HG02973 (cell line): ENCODE measurements around the gene TWF1.
"Not testable (repeated sequence)": the region's sequence is repeated elsewhere in the genome, so short reads cannot be mapped to it uniquely, and the experiment has no call there.

ENCODE experiments used
- ATAC-seq: cut with Tn5 transposase; IDR thresholded peaks from one replicate; pipeline ENCODE4 v1.9.1; 2021; ENCODE audit warnings: moderate library complexity; ENCODE audit not compliant: unreplicated experiment

TWF1 gene

GRCh38 chr12:43805860-43806736 lies at the start of gene TWF1:
TSS of gene TWF1 (minus strand) at chr12:43806317. CDS start at chr12:43806245, 72 bp downstream.
- peak; percentile 94 for ATAC-seq

- ATAC-seq: no peak
Observed at GRCh38 chr12:43852744-43853143, 46.6 kb upstream of the TWF1 start.

- ATAC-seq: no peak
Observed at GRCh38 chr12:43848786-43849185, 42.7 kb upstream of the TWF1 start.

- no peak for ATAC-seq
Observed at GRCh38 chr12:43848226-43848507, 42.0 kb upstream of the TWF1 start.

GRCh38 chr12:43847425-43848225 lies 41.5 kb upstream of the TWF1 start:
- ATAC-seq: not testable (repeated sequence)

- ATAC-seq: no peak
Observed at GRCh38 chr12:43842259-43842658, 36.1 kb upstream of the TWF1 start.

GRCh38 chr12:43841253-43841652 lies 35.1 kb upstream of the TWF1 start:
- no peak for ATAC-seq

- no peak for ATAC-seq
Observed at GRCh38 chr12:43840338-43840737, 34.2 kb upstream of the TWF1 start.

- ATAC-seq: peak; percentile 33
Observed at GRCh38 chr12:43836475-43836989, 30.4 kb upstream of the TWF1 start.

- ATAC-seq: peak; percentile 76
Observed at GRCh38 chr12:43835656-43836474, 29.7 kb upstream of the TWF1 start, which contains the start of gene TMEM117. TSS of gene TMEM117 (plus strand) at chr12:43836081.

- no peak for ATAC-seq
Observed at GRCh38 chr12:43835264-43835655, 29.1 kb upstream of the TWF1 start.

- ATAC-seq: no peak
Observed at GRCh38 chr12:43832463-43833168, 26.5 kb upstream of the TWF1 start.

- ATAC-seq: no peak
Observed at GRCh38 chr12:43827093-43827492, 21.0 kb upstream of the TWF1 start.

GRCh38 chr12:43826681-43827080 lies 20.6 kb upstream of the TWF1 start:
- no peak for ATAC-seq

GRCh38 chr12:43824207-43824775 lies 18.2 kb upstream of the TWF1 start:
- no peak for ATAC-seq

- ATAC-seq: no peak
Observed at GRCh38 chr12:43816168-43816567, 10.1 kb upstream of the TWF1 start.

GRCh38 chr12:43815416-43815815 lies 9.3 kb upstream of the TWF1 start:
- ATAC-seq: no peak

GRCh38 chr12:43812926-43813325 lies 6.8 kb upstream of the TWF1 start:
- no peak for ATAC-seq

GRCh38 chr12:43812057-43812456 lies 5.9 kb upstream of the TWF1 start:
- ATAC-seq: no peak

GRCh38 chr12:43807386-43807785 lies 1.3 kb upstream of the TWF1 start:
- no peak for ATAC-seq
